Measurements from ENCODE around the gene GNA14.

GRCh38 chr9:77447646-77448045 lies 200.5 kb downstream of the GNA14 start:
- TF ChIP-seq, protein P1, sequence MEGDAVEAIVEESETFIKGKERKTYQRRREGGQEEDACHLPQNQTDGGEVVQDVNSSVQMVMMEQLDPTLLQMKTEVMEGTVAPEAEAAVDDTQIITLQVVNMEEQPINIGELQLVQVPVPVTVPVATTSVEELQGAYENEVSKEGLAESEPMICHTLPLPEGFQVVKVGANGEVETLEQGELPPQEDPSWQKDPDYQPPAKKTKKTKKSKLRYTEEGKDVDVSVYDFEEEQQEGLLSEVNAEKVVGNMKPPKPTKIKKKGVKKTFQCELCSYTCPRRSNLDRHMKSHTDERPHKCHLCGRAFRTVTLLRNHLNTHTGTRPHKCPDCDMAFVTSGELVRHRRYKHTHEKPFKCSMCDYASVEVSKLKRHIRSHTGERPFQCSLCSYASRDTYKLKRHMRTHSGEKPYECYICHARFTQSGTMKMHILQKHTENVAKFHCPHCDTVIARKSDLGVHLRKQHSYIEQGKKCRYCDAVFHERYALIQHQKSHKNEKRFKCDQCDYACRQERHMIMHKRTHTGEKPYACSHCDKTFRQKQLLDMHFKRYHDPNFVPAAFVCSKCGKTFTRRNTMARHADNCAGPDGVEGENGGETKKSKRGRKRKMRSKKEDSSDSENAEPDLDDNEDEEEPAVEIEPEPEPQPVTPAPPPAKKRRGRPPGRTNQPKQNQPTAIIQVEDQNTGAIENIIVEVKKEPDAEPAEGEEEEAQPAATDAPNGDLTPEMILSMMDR (IDR thresholded peaks at IDR 0.05): no peak
- TF ChIP-seq POLR2A (IDR thresholded peaks at IDR 0.05): no peak
